Kidney (tissue), 14 donors: ENCODE measurements around the gene RNF11. TPM values are rescaled to one million over a fixed set of nuclear protein-coding genes. Genes with fewer than 3 reads are reported as not detected.

Experiments used
- DNase-seq, 5 donors: peaks; one replicate each; pipeline ENCODE4 v3.0.0-alpha.2; 2013 to 2020
- FAIRE-seq: peaks from 2 replicates; lab custom pipeline; 2012; peaks lifted over from hg19 to GRCh38; lab: Jason Lieb, UNC
- H3K27ac ChIP-seq, 2 donors: one replicate each; pipeline ENCODE4 v1.7.0; 2013; ENCODE audit warnings: low read depth in 2 of 2, low read length in 2 of 2, inconsistent platforms in 1 of 2
- H3K27me3 ChIP-seq: one replicate; pipeline ENCODE4 v1.7.1; 2013; ENCODE audit warnings: low read length, inconsistent platforms; ENCODE audit not compliant: control insufficient read depth, insufficient read depth
- H3K36me3 ChIP-seq, 3 donors: one replicate each; pipeline versions ENCODE4 v1.7.0 to v1.7.1; 2013; ENCODE audit warnings: low read length in 3 of 3, control low read depth in 1 of 3, inconsistent platforms in 1 of 3; ENCODE audit not compliant: insufficient read depth in 3 of 3, control insufficient read depth in 2 of 3
- H3K4me1 ChIP-seq, 3 donors: one replicate each; pipeline versions ENCODE4 v1.7.0 to v1.7.1; 2013; ENCODE audit warnings: low read length in 3 of 3, inconsistent platforms in 1 of 3, low read depth in 1 of 3; ENCODE audit not compliant: control insufficient read depth in 2 of 3, insufficient read depth in 2 of 3
- H3K4me3 ChIP-seq, 3 donors: one replicate each; pipeline versions ENCODE4 v1.7.0 to v1.8.1; 2013; ENCODE audit warnings: low read length in 3 of 3, control low read depth in 1 of 3, inconsistent platforms in 1 of 3
- H3K9ac ChIP-seq, 3 donors: one replicate each; pipeline versions ENCODE4 v1.7.0 to v1.7.1; 2013; ENCODE audit warnings: low read length in 3 of 3, control low read depth in 1 of 3, inconsistent platforms in 1 of 3
- H3K9me3 ChIP-seq, 3 donors: one replicate each; pipeline versions ENCODE4 v1.7.0 to v1.7.1; 2013; ENCODE audit warnings: low read length in 3 of 3, control low read depth in 1 of 3, inconsistent platforms in 1 of 3; ENCODE audit not compliant: control insufficient read depth in 2 of 3, insufficient read depth in 1 of 3
- intact Hi-C: fragments of 100-400 bp; cut with DNase I; formaldehyde crosslinking; loops from one replicate; pipeline ENCODE4 v1.11.1; 2022
- polyA plus RNA-seq: library from polyadenylated mRNA; stranded (reverse); fragments of 350-450 nt; fragmentation: Illumina TruSeq; extraction: RNeasy Lipid Tissue Mini Kit (QIAGEN cat#74804); gene quantifications from one replicate; pipeline ENCODE4 v1.2.3, GENCODE V29; 2014; ENCODE audit warnings: low read depth, low replicate concordance; ENCODE audit not compliant: insufficient read depth
- total RNA-seq: library from RNA; stranded (reverse); fragmentation: NEBNext Ultra II Directional; extraction: Animal tissue kit (Norgen Biotek cat#: 25700); gene quantifications from one replicate; pipeline ENCODE4 v1.2.1, GENCODE V29; 2021
- TF ChIP-seq, protein P1 (sequence below): IDR thresholded peaks from 3 replicates; pipeline ENCODE4 v1.5.1; 2012; ENCODE audit warnings: mild to moderate bottlenecking, moderate library complexity, borderline replicate concordance; ENCODE audit not compliant: insufficient read depth; ENCODE audit errors: extremely low read depth
- donor health status: control.
- donor health status: control.
- donor health status: control.
- donor health status: control.
- donor health status: control.
- donor health status: DM: yes; HTN: yes; CAD: no.
- donor health status: Normal renal cell carcinoma (clear cell type).

RNF11 gene
- total and polyA plus RNA-seq, 2 donors from 2014 or later, result 62.5 to 105 TPM

DNA sequence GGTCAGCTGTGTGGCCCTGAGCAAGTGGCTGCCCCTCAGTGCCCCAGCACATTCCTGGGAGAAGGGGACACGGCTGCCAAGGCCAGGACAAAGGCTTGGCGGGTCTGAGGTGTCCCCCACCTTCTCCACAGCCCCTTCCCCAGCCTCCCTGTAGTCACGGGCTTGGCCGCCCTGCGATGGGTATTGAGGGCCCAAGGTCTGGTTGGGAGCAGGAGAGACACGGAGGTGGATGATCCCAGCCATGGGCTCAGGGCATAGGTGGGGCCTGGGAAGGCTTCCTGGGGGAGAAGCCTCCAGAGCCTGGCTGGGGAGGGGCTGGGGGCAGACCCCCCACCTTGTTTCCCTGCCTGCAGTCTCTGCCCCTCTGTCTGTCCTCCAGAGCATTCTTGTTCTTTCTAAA lies 67.2 kb downstream of the RNF11 start:
- Histone ChIP-seq H3K9ac (no peak overlapping the region), H3K4me1 (peaks cover 0 to 14% (median 12%) of the 10 kb centered on the region in 3 donors), H3K27ac (no peak overlapping the region), H3K27me3 (no peaks in the 10 kb centered on the region), H3K9me3 (no peaks in the 10 kb centered on the region), H3K4me3 (no peak overlapping the region), H3K36me3 (no peaks in the 10 kb centered on the region)
- DNase-seq (no peak), FAIRE-seq (no peak)
- intact Hi-C loops, result loop anchor here (10.0 kb wide), 1 partner anchor 231 kb away; no protein-coding TSS in a partner anchor
- TF ChIP-seq, protein P1, sequence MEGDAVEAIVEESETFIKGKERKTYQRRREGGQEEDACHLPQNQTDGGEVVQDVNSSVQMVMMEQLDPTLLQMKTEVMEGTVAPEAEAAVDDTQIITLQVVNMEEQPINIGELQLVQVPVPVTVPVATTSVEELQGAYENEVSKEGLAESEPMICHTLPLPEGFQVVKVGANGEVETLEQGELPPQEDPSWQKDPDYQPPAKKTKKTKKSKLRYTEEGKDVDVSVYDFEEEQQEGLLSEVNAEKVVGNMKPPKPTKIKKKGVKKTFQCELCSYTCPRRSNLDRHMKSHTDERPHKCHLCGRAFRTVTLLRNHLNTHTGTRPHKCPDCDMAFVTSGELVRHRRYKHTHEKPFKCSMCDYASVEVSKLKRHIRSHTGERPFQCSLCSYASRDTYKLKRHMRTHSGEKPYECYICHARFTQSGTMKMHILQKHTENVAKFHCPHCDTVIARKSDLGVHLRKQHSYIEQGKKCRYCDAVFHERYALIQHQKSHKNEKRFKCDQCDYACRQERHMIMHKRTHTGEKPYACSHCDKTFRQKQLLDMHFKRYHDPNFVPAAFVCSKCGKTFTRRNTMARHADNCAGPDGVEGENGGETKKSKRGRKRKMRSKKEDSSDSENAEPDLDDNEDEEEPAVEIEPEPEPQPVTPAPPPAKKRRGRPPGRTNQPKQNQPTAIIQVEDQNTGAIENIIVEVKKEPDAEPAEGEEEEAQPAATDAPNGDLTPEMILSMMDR, result no peak

DNA sequence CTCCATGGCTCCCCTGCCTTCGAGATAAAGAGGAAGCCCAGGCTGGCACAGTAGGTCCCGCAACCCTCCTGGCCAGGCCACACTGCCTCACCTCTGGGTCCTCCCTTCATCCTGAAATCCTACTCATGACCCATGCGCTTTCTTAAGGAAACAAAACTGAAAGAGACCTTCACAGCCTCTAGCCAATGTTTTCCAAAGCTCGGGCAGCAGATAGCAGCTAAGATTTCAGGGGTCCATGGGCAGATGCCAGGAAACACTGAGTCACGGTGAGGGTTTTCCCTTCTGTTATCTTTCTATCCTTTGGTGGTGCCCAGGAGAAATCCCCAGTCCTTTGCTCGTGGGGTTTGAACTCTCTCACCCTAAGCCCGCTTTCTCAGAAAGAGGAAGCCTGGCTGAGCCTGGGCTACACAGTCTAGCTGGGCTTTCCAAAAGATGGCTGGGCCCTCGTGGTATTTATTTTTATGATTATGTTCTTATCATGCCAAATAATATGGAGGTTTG lies 67.7 kb downstream of the RNF11 start:
- intact Hi-C loops, result loop anchor here (10.0 kb wide), 1 partner anchor 231 kb away; no protein-coding TSS in a partner anchor
- Histone ChIP-seq H3K9ac (no peak overlapping the region), H3K9me3 (no peaks in the 10 kb centered on the region), H3K27me3 (no peaks in the 10 kb centered on the region), H3K36me3 (no peaks in the 10 kb centered on the region), H3K4me3 (no peak overlapping the region), H3K4me1 (peaks cover 0 to 14% (median 12%) of the 10 kb centered on the region in 3 donors), H3K27ac (no peak overlapping the region)
- DNase-seq, result no peak
- FAIRE-seq, result no peak
- TF ChIP-seq, protein P1, result no peak

DNA sequence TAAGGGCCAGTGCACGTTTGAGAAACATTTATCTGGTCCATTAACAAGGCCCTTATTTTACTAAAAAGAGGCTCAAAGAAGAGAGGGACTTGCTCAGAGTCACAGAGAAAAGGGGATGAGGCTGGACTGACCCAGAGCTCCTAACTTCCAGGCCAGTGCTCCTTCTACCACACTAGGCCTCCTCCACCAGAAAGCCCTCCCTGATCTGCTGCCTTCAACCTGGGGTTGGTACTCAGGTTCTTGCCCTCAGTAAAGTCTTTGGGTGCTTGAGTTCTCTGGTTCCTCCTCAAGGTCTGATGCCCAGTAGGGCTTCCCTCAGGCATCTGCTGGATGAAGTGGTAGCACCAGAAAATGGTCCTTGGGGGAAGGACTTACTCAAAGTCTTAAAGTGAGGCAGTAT lies 68.3 kb downstream of the RNF11 start:
- no peaks in the 10 kb centered on the region for H3K36me3 ChIP-seq
- H3K27me3 ChIP-seq, result no peaks in the 10 kb centered on the region
- no peaks in the 10 kb centered on the region for H3K9me3 ChIP-seq
- no peak overlapping the region for H3K27ac ChIP-seq
- TF ChIP-seq, protein P1, result no peak
- H3K4me3 ChIP-seq, result no peak overlapping the region
- DNase-seq (no peak), FAIRE-seq (no peak)
- intact Hi-C loops, result loop anchor here (10.0 kb wide), 1 partner anchor 230 kb away; no protein-coding TSS in a partner anchor
- no peak overlapping the region for H3K9ac ChIP-seq
- H3K4me1 ChIP-seq, result peaks cover 0 to 14% (median 12%) of the 10 kb centered on the region in 3 donors
